ENCODE measurements around the gene NXPH2.

The NXPH2 gene

DNA sequence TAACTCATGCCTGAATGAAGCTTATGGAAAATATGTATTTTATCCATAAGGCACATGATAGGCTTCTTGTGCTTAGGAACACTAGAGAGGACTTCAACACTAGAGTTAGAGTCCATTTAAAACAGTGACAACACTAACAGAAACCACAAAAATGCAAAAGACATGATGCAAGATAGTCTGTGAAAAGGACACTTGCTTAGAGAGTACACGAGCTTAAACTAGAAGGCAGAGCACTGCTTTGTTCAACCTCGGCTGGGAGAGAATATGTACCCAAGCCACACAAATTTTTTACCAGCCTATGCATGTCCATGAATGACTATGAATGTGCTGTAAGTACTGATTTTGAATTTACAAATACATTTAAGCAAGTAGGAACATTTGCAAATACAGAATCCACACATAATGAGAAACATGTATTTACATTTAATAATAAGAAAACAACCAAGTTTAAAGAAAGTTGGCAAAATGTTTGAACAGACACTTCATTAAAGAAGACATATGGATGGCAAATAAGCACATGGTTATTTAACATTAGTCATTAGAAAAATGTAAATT lies 148.0 kb downstream of the NXPH2 start:
- DNase-seq: peak; percentile 42

DNA sequence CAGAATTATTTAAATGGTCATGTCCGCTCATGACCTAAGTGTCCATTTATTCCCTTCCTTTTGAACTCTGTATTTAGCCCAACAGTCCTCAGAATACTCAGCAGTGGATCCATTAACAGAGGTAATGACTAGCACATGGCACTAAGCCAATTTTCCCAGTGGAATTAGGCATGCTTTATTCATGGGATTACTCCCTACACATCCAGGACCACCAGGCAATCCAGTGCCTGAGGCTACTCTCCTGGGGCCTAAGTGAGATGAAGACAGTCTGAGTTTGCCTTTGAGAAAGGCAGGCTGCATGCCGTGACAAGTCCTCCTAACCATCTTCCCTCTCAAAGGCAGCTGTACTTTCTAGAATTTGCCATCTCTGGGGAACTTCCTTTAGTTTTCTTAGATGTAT lies 150.0 kb downstream of the NXPH2 start:
- DNase-seq: peak; percentile 1

DNA sequence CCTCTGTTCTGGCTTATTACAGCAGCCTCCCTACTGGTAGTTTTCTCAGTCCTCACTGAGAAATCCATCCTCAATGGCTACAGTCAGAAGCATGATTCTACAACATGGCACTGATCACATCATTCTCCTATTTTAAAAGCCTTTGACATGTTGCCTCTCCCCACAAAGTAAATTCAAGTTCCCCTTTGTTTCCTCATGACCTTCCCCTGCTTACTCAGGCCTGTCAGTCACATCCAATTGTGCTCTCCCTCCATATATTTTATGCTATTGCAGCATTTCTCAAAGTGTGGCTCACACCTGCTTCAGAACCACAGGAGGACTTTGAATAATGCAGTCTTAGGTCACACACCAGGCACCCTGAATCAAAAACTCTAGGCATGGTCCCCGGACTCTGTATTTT lies 154.0 kb downstream of the NXPH2 start:
- DNase-seq: no peak

DNA sequence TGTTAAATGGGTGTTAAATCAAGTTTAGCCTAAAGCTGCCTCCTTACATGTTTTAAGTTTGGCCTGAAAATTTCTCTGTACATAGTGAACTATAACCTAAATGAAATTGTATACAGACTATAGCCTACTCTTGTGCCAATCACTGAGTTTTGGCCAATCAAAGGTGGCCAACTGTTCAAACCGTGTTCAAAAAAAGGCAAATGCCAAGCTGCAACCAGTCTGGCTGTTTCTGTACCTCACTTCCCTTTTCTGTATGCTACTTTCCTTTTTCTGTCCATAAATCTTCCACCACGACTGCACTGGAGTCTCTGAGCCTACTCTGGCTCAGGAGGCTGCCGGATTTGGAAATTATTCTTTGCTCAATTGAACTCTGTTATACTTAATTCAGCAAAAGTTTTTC lies 157.6 kb downstream of the NXPH2 start:
- DNase-seq: no peak

DNA sequence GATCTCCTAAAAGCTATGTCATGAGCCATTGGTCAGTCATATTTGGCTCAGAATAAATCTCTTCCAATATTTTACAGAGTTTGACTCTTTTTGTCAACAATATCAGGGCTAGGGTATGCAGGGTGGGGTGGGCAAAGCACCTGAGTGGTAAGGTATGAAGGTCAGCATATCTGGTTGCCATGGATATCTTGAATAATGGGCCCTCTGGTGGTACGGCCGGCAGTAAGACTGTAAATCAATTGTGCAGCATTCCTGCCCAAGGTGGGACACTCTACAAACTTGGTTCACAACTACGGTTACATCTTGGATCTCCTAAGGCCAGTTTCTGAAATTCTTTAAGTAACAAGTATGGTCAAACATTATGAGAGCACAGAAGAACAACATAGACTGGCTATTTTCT lies 159.1 kb downstream of the NXPH2 start:
- DNase-seq: no peak

DNA sequence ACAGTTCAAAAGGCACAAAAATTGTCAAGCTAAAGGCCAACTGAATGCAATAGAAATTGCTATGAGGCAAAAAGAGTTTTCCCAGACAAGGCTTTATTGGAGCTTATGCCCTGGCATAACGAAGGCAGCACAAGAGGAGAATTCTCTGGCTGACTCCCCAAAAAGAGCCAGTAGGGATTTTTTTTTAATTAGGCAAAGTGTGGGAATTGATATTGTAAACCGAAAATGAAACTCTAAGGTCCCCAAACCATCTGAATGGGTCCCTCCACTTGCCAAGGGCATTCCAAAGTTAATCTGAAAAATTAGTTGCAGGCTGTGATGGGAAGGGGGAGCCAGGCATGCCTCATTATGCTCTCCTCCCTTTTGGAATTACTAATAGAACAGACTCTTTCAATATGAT lies 159.8 kb downstream of the NXPH2 start:
- no peak for DNase-seq

Measured in fibroblast of skin of abdomen (primary cell).